Esophagus squamous epithelium (tissue), 5 donors: Measurements from ENCODE around the gene RTL10. TPM values are rescaled to one million over a fixed set of nuclear protein-coding genes. Genes with fewer than 3 reads are reported as not detected.

ENCODE experiments used
- DNase-seq: peaks from one replicate; lab custom pipeline; 2025; lab: John Stamatoyannopoulos, UW
- H3K27ac ChIP-seq, 4 donors: fragments of 200-600 bp; sonication (generic); one replicate each; pipeline ENCODE4 v1.5.1; 2016 to 2019; ENCODE audit warnings: mild to moderate bottlenecking in 1 of 4
- H3K27me3 ChIP-seq, 4 donors: fragments of 200-600 bp; sonication (generic); 1 replicate in 3 of 4; 2 replicates in 1 of 4; pipeline versions ENCODE4 v1.5.1 to v1.6.0; 2017 to 2021; ENCODE audit warnings: antibody characterized with exemption in 1 of 4
- H3K36me3 ChIP-seq, 3 donors: fragments of 200-600 bp; sonication (generic); one replicate each; pipeline ENCODE4 v1.5.1; 2016 to 2019
- H3K4me1 ChIP-seq, 3 donors: fragments of 200-600 bp; sonication (generic); one replicate each; pipeline ENCODE4 v1.5.1; 2017 to 2019
- H3K4me3 ChIP-seq, 4 donors: fragments of 200-600 bp; sonication (generic); 1 replicate in 3 of 4; 2 replicates in 1 of 4; pipeline ENCODE4 v1.5.1; 2016 to 2019; ENCODE audit warnings: mild to moderate bottlenecking in 2 of 4, moderate library complexity in 1 of 4
- H3K9me3 ChIP-seq, 3 donors: fragments of 200-600 bp; sonication (generic); one replicate each; pipeline ENCODE4 v1.5.1; 2016 to 2019
- CTCF ChIP-seq, 6 experiments: fragments of 450-650 bp in 4 of 6; fragments of 200-600 bp in 2 of 6; sonication (generic) in 2 of 6; IDR thresholded peaks; one replicate each; pipeline ENCODE4 v1.5.1; 2016 to 2019; ENCODE audit warnings: antibody characterized with exemption in 6 of 6, mild to moderate bottlenecking in 4 of 6, moderate library complexity in 4 of 6
- POLR2A ChIP-seq, 4 donors: fragments of 450-650 bp; IDR thresholded peaks; one replicate each; pipeline ENCODE4 v1.6.1; 2017; ENCODE audit warnings: antibody characterized with exemption in 4 of 4, mild to moderate bottlenecking in 4 of 4, moderate library complexity in 3 of 4
- WGBS, 2 donors: methylation state at CpG; one replicate each; pipeline ENCODE4 v1.1.5; 2018; 5-methylcytosine and 5-hydroxymethylcytosine counted together
- intact Hi-C: fragments of 100-400 bp; cut with DNase I; formaldehyde crosslinking; loops from one replicate; pipeline ENCODE4 v1.15.0; 2022
- total RNA-seq, 4 donors: library from RNA; depleted of rRNA; stranded (reverse); fragments of >200 nt; gene quantifications; one replicate each; pipeline ENCODE4 v1.1.0, GENCODE V29; 2016
- donor health status: DM: yes; HTN: yes; CAD: no.

The RTL10 gene
- total RNA-seq, 4 donors from 2014 or later = 9.4 to 18.2 (median 11.4) TPM

DNA sequence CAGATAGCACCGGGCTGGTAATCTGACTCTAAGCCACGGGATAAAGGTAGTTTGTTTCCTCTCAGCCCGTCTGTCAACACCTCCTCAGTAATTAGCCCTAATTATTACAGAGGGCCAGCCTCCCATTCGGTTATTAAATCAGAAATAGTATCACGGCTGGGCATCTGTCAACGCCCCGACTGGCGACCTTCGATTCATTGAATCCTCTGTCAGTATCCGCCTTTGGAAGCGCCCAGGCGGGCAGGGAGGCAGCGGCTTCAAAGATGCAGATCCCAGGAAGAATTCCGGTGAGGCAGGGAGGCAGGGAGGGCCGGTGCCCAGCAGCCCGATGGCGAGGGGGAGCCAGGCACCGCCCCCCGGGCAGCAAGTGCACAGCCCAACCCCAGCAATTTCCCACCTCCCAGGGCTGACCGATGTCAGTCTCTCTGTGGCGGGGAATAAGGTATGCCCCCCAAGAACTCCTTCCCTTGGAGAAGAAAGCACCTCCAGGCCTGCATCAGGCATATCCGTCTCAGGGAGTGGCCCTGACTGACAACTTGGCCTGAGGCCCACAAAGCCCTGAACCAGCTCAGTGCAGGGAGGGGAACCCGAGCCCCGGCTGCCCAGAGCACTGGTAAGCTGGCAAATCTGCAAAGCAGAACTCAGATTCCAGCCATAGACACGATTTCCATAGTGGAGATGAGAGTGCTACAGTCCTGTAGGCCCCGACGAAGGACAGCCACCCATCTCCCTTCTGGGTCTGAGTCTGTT lies 11.4 kb downstream of the RTL10 start:
- Histone ChIP-seq H3K27me3 (no peaks in the 10 kb centered on the region), H3K27ac (peak overlapping the region in 3 of 4 donors; percentile 46 to 84 (median 74)), H3K9me3 (no peaks in the 10 kb centered on the region), H3K36me3 (peaks cover 0 to 6% (median 0%) of the 10 kb centered on the region in 3 donors), H3K4me3 (no peak overlapping the region), H3K4me1 (peaks cover 16 to 58% (median 27%) of the 10 kb centered on the region in 3 donors)
- no peak for DNase-seq
- 61 to 97% methylated on average over 7 to 11 of the region's 27 CpGs for WGBS, 2 donors
- TF ChIP-seq CTCF (IDR thresholded peaks at IDR 0.05) (no peak), POLR2A (IDR thresholded peaks at IDR 0.05) (no peak)
- intact Hi-C loops = no loop called here

DNA sequence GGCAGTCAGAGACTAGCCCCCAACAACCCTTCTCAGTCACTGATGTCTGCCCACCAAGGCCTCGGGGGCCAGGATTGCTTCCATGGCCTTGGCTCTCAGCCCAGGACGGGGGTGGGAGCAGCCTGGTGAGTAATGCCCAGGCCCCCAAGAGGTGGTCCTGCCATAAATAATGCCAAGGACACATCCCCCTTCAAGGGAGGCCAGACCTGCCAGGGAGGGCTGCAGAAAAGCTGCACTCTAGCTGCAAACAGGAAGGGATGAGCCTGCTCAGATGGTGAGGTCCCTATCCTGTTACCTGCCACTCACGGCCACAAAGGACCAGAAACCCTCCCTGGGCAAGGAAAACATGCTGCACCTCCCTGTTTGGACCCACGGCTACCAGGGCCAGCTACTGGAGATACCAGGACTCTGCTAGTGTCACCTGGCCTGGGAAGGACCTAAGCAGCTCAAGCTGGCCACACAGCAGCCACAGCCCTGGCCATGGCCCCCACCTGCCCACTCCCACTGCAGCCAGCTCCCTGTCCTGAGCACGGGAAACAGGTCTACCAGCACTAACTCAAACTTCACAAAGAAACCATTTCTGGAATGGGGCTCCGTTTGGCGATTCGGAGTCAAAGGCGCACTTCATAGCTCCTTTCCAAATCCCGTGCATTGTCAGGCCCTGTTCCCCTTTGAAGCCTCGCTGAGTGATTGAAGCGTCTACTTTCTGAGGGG lies 12.1 kb downstream of the RTL10 start:
- Histone ChIP-seq H3K27ac (no peak overlapping the region), H3K27me3 (no peaks in the 10 kb centered on the region), H3K9me3 (no peaks in the 10 kb centered on the region), H3K4me1 (peaks cover 16 to 53% (median 25%) of the 10 kb centered on the region in 3 donors), H3K4me3 (no peak overlapping the region), H3K36me3 (peaks cover 0 to 6% (median 0%) of the 10 kb centered on the region in 3 donors)
- TF ChIP-seq CTCF (IDR thresholded peaks at IDR 0.05) = no peak
- WGBS, 2 donors = 40 to 91% methylated on average over 1 to 9 of the region's 12 CpGs
- no peak for DNase-seq
- intact Hi-C loops = no loop called here

DNA sequence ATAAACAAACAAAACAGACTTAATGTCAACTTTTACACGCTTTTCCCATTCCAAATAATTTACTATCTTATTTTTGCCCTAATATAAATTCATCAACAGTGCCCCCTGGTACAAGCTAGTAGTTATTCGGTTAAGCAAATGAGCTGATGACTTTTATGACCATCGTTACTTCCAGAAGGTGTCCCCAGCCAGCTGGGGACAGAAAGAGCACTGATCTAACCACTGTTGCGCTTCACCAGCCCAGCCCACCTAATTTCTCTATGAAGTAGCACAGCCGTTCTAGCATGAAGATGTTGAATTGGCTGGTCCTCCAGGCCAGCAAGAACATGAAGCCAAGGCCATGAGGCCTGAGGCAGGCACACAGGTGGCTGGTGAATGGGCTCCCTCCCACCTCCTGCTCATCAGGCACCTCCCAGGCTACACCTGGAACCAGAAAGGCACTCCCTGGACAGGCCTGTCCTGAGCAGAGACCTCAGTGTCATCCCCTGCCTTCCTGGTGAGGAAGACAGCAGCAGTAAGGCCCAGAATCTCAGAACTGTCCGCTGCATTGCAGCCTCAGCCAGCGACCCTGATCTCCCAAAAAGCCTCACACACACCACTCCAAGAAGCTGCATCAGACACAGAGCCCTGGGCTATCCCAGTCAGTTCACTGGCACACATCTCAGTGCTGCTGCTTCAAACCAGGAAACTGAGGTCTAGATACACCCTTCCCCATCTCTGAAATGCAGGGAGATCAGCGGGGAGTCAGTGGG lies 12.9 kb downstream of the RTL10 start:
- TF ChIP-seq CTCF (IDR thresholded peaks at IDR 0.05) = no peak
- TF ChIP-seq POLR2A (IDR thresholded peaks at IDR 0.05) = no peak
- Histone ChIP-seq H3K36me3 (peaks cover 0 to under 1% (median 0%) of the 10 kb centered on the region in 3 donors), H3K4me3 (no peak overlapping the region), H3K27me3 (no peaks in the 10 kb centered on the region), H3K9me3 (no peaks in the 10 kb centered on the region), H3K27ac (no peak overlapping the region), H3K4me1 (peaks cover 16 to 52% (median 25%) of the 10 kb centered on the region in 3 donors)
- no peak for DNase-seq
- WGBS, 2 donors = 79 to 81% methylated on average over 6 to 7 of the region's 8 CpGs
- intact Hi-C loops = no loop called here

- no peaks in the 10 kb centered on the region for H3K9me3 ChIP-seq
- H3K27ac ChIP-seq = no peak overlapping the region
- intact Hi-C loops = no loop called here
- no peak overlapping the region for H3K4me3 ChIP-seq
- no peaks in the 10 kb centered on the region for H3K36me3 ChIP-seq
- TF ChIP-seq CTCF (IDR thresholded peaks at IDR 0.05) = no peak
- no peak for TF ChIP-seq POLR2A (IDR thresholded peaks at IDR 0.05)
- 91 to 95% methylated on average over 6 of the region's 6 CpGs for WGBS, 2 donors
- no peaks in the 10 kb centered on the region for H3K27me3 ChIP-seq
- H3K4me1 ChIP-seq = peaks cover 16 to 45% (median 25%) of the 10 kb centered on the region in 3 donors
- no peak for DNase-seq
Measured at GRCh38 chr22:19840955-19841640, 13.6 kb downstream of the RTL10 start.
